ENCODE measurements around the gene ZNF541.
A peak's percentile ranks its signal among the peaks of the same experiment; 100 is the strongest.
"Not testable (repeated sequence)": the region's sequence is repeated elsewhere in the genome, so short reads cannot be mapped to it uniquely, and the experiment has no call there.

Gene ZNF541

DNA sequence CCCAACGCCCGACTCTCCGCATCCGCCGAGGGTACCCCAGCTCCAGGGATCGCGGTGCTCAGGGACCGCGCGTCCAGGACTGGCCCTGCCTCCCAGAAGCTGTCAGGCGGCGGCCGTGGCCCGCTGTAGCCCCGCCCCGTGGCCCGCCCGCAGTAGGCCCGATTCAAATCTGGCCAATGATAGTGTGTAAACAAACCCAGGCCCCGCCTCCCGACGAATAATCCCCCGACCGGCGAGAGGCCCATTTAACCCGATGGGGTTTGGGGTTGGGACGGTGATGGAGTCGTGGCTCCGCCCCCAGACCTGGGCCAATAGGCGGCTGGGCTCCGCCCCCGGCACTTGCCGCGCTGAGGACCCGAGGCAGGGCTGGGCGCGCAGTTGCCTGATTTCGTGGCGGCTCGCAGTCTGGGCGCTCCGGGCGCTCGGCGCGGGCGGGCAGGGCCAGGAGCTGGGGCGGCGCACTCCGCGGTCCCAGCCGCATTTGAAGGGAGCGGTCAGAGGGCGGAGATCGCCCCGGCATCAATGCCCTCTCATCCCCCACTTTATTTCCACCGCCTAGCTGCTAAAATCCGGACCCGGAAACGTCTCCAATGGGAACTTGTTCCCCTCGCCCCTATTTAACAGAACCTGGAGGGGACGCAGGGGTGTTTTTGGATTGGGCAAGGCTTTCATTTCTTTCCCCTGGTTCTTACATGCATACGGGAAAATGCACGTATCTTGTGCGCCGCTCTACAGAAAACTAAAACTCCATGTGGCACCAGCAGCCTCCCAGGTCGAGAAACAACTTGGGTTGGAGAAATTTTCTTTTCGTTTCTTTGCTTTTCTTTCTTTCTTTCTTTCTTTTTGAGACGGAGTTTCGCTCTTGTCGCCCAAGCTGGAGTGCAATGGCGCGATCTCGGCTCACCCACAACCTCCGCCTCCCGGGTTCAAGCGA lies 27.6 kb upstream of the ZNF541 start:
- peak; percentile 100 for DNase-seq

- not testable (repeated sequence) for DNase-seq
These were observed 26.8 kb upstream of the ZNF541 start for GRCh38 chr19:47599671-47600245.

DNA sequence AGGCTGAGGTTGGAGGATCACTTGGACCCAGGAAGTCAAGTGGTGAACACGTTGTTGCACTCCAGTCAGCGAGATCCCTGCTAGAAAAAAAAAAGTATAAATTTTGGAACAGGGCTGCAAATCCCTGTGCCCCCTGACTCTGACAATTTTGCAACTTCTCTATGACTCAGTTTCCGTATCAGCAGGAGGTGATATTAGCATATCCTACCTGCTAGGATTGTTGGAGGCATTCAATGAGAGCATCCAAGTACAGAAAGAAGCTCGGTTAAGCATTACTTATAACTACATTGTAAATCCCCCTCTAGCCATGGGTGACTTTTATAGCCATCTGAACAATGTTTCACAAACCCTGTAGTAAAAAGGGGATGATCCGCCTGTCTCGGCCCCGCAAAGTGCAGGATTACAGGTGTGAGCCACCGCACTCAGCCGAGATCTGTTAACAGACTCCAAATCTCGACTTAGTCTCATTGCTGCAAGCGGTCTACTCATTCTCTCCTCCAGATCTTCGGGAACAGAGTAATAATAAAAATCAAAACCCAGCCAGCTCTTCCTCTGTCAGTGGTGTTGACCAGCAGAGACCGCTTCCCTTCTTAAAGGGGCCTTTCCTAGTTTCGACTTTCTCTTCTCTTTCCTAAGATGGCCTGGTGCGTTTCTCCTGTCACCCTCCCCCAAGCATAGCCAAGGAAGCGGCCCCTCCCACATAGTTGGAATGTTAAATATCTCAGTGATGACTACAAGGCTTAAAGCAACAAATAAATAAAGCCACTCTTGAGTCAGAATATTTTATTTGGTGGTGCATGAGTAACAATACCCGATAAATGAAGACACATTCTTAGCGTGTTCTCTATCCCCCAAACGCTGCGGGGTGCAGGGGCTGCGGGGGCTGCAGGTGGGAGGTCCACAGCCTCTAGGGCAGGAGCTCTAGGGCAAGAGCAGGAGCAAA lies 25.7 kb upstream of the ZNF541 start:
- no peak for DNase-seq

DNA sequence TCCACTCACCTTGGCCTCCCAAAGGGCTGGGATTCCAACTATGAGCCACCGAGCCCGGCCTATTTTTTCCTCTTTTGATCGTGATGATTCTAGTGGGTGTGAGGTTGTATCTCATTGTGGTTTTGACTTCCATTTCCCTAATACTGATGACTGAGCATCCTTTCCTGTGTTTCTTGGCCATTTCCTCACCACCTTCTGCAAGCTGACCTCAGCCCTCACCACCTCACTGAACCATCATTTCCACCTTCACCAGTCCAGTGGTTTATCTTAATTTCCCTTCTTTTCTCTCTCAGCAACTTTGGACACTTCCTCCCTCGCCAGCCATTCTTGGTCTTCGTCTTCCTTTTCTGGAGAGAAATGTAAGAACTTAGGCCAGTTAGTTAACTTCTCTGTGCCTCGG lies 23.0 kb upstream of the ZNF541 start:
- no peak for DNase-seq

- no peak for DNase-seq
These were observed 20.9 kb upstream of the ZNF541 start for GRCh38 chr19:47593860-47594259.

DNA sequence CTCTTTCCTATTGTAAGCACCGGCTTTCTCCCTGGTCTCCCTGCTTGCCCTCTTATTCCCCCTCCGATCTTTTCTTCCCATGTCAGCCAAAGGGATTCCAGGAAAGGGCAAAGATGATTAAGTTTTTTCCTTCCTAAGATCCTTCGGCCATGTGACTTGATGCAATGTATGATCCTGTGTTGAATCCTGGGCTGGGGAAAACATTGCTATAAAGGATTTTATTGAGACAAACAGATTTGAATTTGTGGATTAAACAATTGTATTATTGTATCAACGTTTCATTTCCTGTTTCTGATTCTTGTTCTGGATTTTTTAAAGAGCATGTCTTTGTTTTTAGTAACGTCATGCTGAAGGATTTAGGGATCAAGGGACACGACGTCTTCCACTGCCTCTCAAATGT lies 16.9 kb upstream of the ZNF541 start:
- no peak for DNase-seq

DNA sequence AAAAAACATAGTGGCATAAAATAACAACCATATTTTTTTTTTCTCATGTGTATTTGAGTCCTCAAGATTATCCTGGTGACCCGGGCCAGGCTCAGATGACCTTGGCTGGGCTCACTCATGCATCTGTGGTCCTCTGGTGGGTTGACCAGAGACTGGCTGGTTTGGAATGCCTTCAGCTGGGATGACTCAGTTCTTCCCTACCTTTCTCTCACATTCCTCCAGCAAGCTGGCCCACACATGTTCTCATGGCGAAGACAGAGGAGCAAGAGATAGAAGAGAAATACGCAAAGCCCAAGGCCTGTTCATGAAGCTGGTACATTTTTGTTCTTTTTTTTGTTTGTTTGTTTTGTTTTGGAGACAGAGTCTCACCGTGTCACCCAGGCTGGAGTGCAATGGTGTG lies 14.3 kb upstream of the ZNF541 start:
- DNase-seq = no peak

GRCh38 chr19:47583161-47583560 lies 10.2 kb upstream of the ZNF541 start:
- not testable (repeated sequence) for DNase-seq

DNA sequence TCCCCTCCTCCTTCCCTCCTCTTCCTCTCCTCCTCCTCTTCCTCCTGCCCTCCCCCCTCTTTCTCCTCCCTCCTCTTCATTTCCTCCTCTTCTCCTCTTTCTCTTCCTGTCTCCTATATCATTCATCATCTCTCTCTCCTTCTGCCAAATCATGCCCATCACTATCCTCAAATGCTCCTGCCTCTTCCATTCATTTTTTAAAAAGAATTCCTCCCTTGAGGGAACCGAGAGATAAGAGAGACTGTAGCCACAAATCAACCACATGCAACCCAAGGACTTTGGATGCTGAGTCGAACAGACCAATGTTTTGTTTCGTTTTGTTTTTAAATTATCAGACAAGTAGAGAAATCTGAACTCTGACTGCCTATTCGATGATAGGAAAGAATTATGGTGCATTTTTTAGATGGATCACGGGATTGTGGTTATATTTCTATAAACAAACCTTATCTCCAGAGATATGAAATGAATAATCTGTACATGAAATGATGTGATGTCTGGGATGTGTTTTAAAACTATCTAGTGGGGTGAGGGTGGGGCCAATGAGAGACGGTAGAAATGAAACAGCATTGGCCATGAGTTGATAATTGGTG lies 9.5 kb upstream of the ZNF541 start:
- no peak for DNase-seq

GRCh38 chr19:47581605-47582319 lies 8.8 kb upstream of the ZNF541 start:
- no peak for DNase-seq

DNA sequence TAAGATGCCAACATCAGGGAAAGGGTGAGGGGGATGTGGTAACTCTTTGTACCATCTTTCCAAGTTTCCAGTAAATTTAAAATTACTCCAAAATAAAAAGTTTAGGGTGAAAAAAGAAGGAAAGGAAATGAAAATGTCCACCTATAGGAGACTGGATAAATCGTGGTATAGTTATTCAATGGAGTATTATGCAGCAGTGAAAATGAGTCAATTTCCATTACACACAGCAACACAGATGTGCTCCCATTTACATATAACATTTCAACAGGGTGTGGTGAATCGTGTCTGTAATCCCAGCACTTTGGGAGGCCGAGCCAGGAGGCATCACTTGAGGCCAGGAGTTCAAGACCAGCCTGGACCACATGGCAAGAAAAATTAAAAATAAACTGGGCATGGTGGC lies 7.4 kb upstream of the ZNF541 start:
- DNase-seq = no peak

- DNase-seq = no peak
These were observed 313 bp downstream of the ZNF541 start for GRCh38 chr19:47572635-47573034.

- no peak for DNase-seq
These were observed 3.6 kb downstream of the ZNF541 start for GRCh38 chr19:47569331-47569730.

DNA sequence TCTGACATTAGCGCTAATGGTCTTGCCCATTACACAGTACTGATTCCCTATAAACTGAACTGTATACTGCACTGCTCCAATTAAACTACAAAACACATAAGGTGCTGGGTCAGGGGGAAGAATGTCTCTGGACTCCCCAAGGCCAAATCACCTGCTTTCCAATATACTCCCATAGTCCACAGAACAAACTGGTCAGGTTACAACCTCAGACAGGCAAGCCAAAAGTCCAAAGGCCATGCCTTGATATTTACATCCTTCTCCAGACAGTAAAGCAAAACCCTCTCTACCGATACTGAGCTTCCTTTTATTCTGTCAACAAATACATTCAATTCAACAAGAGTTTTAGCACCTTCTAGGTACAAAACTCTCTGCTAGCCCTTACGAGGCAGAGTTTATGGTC lies 8.9 kb downstream of the ZNF541 start:
- DNase-seq = no peak

DNA sequence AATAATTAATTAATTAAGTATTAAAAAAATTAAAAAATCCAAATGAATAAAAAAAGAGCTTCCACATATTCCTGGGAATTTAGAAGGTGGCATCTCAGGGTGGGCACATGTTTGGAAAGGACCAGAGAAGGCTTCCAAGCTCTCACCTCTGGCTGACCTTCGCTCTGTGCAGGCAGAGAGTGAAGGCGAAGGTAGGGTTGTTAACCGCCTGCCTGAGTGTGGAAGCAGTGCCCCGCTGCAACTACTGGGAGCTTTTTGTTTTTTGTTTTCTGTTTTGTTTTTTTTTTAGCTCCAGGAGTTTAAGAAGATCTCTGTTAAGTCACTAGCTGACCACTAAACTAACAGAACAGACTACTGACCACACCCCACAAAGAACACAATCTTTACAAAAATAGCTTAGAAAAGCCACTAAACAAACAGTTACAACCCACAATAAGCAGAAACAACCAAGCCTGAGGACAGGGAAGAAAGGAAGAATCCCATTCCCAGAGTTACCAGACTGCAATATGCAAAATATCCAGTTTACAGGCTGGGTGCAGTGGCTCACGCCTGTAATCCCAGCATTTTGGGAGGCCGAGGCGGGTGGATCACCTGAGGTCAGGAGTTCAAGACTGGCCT lies 11.4 kb downstream of the ZNF541 start:
- no peak for DNase-seq

- DNase-seq = no peak
These were observed 11.9 kb downstream of the ZNF541 start for GRCh38 chr19:47560999-47561398.

DNA sequence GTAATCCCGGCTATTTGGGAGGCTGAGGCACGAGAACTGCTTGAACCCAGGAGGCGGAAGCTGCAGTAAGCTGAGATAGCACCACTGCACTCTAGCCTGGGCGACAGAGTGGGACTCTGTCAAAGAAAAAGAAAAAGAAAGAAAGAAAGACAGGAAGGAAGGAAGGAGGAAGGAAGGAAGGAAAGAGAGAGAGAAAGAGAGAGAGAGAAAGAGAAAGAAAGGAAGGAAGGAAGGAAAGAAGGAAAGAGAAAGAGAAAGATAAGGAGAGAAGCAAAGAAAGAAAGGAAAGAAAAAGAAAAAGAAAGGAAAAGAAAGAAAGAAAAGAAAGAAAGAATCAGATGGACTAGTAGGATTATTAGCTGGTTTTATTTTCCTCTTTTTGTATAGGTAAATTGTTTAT lies 22.8 kb downstream of the ZNF541 start:
- no peak for DNase-seq

DNA sequence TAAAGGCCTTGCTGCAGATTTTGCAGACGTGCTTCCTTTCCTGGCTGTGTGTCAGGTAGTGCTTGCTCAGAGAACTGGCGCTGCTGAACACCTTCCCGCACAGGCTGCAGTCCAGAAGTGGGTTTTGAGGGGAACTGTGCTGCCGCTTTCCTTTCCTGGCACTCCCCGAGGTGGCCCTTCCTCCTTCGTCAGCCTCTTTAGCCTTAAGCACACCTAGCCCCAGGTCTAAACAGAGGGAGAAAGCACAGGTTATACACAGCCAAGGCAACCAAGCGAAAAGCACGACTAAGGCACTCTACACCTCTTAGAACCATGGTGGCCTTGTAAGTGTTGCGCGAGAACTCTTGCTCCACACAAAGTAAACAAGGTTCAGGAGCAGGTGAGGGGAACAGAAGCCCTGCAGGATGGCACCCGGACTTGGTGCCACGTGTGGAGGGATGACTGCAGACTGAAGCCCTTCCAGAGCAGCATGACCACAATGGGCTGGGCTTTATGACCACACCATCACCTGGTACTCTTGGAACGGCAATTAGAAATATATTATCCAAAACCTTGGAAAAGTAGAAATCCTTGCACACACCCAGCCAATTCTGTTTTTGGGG lies 23.6 kb downstream of the ZNF541 start:
- DNase-seq = no peak

DNA sequence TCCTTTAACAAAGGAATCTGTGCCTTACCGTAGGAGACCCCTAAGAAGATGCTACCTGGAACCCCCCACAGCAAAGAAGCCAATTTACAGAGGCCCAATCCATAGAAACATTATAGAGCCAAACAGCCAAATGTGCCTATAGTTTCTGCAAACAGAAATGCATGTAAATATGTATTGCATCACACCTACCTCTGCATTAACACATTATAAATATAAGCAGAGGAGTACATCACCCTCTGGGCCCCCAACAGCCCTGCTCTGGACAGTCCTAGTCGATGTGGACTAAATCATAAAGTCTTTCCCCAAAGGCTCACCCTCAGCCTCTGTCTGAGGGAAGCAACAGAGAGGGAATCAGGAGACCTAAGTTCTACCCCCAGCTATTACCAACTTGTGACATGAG lies 25.7 kb downstream of the ZNF541 start:
- DNase-seq = no peak

DNA sequence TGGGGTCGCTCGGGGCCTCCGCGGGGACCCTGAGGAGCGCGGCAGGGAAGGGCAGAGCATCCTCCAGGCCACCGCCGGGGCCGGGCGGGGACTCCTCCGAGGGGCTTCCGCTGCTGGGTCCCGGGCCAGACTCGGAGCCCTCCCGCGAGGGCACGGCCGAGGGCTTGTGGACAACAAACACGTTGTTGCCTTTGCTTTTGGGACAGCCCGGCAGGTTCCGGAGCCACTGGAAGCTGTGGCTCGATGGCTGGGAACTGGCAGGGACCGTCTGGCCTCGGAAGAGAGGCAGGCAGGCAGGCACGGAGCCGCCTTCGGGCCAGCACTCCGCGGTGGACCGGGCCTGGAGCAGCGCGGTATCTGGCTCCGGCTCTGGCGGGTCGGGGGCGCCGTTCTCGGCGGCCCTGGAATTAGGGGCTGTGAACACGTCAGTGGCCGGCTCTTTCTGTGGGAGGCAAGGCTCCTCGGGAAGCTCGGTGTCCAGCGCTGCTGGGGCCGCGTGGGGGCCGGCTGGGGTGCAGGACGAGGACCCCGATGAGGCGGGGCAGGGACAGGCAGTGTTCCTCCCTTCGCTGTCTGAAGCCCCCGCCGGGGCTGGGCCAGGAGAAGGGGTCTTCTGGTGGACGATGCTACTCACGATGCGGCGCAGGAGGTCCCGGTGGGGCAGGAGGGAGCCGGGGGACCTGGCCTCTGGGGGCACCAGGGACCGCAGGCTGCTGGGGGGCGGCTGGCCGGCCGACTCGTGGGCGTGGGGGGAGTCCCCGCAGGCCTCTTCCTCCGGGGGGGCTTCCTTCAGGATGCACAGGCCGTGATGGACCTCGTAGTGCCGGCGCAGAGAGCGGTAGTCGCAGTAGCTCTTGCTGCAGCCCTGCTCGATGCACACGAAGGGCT lies 27.6 kb downstream of the ZNF541 start:
- no peak for DNase-seq

Measured in stimulated activated CD8-positive, alpha-beta memory T cell treated with anti-CD3 and anti-CD28 coated beads, Interleukin-4, amount 100 ng/mL, for 48 hours (primary cell).